AG20443 (cell line): ENCODE measurements around the gene CDIP1.

Source experiments
- DNase-seq: peaks from one replicate; pipeline ENCODE4 v3.0.0; 2012; ENCODE audit warnings: low spot score, mixed read lengths

The CDIP1 gene

GRCh38 chr16:4537376-4538343, 913 bp downstream of the CDIP1 start:
- DNase-seq = peak; percentile 52

GRCh38 chr16:4536391-4537106, 2.0 kb downstream of the CDIP1 start:
- no peak for DNase-seq

DNA sequence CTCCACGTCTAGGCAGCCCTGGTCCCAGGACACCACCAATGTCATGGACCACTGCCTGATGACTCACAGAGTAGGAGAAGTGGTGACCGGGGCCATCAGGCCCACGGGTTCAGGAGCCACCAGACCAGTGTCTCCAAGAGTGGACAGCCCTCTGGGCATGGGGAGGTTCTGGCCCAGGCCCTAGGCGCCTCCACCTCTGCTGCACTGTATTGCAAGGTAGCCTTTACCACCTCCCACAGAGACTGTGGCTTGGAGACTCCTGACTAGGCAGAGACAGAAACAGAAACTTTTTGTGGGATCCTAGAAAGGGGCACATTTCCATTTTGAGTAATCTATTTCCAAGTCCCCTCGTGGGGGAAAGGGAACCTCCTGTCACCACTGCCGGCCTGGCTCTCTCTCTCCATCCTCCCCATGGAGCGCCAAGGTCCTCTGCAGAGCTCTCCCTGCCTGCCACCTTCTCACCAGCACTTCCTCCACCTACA, 2.9 kb downstream of the CDIP1 start:
- DNase-seq = no peak

GRCh38 chr16:4534151-4534790, 4.3 kb downstream of the CDIP1 start:
- DNase-seq = no peak

DNA sequence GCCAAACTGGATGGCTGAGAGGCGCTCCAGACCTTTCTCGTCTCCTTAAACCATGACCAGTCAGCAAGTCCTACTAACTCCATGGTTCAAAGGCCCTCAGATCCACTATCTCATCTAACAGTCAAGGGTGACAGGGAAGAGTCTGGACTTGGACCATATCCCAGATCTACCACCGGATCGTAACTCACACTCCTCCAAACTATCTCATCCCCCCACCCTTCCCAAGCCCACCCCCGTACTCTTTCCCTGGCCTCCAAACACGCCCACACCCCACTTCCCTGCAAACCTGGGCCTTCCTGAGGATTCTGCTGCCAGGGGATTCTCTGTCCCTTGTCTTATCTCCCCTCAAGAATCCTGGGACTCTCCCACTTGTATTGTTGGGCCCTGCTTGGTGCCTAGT, 5.1 kb downstream of the CDIP1 start:
- no peak for DNase-seq

- no peak for DNase-seq
Observed at GRCh38 chr16:4532238-4532637, 6.3 kb downstream of the CDIP1 start.

- DNase-seq = no peak
Observed at GRCh38 chr16:4531811-4532210, 6.8 kb downstream of the CDIP1 start.

DNA sequence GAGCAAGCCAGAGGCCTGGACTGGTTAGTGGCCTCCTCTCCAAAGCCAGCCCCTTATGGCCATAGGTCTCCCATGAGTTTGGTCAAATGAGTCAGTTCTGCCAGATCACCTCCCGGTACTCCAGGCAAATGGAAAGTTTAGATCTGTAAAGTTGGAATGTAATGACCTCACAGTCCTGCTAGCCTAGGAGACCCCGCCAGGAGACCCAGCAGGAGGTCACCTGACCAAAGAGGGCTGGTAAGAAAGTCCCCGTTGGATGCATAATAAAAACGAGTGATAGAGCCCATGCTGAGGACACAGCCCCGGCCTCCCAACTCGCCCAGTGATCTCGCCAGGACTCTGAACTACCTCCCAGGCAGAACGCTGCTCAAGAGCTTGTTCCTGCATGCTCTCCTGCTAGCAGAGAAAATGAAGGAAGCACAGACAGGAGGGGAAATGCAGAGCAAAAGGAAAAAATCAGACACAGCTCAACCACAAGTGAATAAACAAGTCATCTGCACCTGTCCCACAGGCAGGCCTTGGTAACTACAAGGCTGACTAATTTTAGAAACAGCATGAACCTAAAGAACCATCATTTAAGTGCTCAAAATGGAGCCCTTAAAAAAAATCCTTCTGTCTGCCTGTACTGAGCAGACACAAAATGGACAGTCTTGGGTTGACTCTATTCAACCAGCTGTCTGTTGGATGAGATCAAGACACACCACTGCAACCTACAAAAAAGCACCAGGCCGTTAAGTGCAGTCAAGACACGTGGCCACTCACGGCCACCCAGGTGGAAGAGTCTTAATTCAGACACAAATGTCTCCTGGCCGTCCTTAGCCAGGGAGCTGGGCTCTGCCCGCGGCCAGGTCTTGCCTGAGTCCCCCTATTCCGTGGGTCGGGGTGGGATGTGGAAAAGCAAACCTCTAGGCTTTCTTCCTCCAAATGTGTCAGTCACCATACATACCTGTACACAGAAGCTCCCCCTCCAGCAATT, 9.2 kb downstream of the CDIP1 start:
- DNase-seq = no peak

- DNase-seq = no peak
Observed at GRCh38 chr16:4525634-4526277, 12.8 kb downstream of the CDIP1 start.

GRCh38 chr16:4525069-4525468, 13.5 kb downstream of the CDIP1 start:
- no peak for DNase-seq

GRCh38 chr16:4524571-4524970, 14.0 kb downstream of the CDIP1 start:
- DNase-seq = no peak

DNA sequence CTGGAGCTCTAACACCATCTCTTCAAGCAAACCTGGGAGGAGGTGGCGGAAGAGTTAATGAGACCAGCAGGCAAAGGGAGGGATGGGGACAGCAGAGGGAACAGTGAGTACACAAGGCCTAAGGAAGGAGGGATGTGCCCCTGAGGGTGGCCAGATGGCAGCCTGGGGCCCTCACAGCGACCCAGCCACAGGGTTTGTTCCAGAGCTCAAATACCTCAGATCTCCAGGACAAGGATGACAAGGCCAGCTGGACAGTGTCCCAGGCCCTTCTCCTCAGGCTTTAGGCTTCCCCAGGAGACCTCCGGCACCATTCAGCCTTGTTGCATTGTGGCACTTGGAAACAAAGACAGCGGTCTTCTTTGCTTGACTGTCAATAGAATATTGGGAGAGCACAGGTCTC, 14.9 kb downstream of the CDIP1 start:
- DNase-seq = no peak

- no peak for DNase-seq
Observed at GRCh38 chr16:4522051-4522581, 16.5 kb downstream of the CDIP1 start.

DNA sequence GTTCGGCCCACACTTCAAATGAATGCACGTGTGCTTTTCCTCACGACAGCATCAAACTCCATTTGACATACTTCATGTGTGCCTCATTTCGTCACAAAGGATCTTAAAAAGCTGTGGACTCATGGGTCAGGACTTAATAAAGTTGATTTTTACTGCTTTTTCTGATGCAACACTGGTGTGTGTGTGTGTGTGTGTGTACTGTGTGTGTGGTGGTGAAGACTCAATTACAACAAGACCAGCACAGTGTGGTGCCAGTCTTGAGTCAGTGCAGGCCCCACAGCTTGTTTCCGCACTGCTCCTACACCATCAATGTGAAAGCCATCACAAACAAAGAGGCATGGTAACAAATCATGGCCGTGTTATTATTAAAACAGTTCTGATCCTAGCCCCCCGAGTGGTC, 17.7 kb downstream of the CDIP1 start:
- no peak for DNase-seq

DNA sequence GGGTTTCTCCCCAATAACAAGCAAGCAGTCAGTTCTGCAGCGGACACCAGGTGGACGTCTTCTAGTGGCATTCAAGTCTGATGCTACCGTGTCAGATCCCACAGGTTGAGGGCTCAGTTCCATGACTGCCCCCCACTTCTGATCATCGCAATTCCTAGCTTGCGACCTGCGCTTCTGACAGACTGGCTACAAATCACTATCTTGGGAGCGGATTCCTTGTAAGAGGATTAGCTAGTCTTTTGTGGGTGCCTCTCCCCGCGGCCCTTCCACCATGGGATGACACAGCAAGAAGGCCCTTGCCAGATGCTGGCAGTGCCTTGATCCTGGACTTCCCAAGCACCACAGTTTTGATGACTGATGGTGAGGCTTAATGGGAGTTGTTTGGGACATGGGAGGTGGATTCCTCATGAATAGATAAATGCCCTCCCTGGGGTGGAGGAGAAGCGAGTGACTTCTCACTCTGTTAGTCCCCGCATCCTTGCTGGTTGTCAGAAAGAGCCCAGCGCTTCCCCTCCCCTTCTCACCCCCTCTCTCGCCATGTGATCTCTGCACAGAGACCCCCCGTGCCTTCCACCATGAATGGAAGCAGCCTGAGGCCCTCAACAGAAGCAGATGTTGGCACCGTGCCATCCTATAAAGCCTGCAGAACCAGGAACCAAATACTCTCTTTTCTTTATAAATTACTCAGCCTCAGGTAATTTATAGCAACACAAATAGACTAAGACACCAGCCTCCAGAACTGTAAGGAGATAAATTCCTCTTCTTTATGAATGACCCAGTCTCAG, 19.1 kb downstream of the CDIP1 start:
- DNase-seq = no peak

DNA sequence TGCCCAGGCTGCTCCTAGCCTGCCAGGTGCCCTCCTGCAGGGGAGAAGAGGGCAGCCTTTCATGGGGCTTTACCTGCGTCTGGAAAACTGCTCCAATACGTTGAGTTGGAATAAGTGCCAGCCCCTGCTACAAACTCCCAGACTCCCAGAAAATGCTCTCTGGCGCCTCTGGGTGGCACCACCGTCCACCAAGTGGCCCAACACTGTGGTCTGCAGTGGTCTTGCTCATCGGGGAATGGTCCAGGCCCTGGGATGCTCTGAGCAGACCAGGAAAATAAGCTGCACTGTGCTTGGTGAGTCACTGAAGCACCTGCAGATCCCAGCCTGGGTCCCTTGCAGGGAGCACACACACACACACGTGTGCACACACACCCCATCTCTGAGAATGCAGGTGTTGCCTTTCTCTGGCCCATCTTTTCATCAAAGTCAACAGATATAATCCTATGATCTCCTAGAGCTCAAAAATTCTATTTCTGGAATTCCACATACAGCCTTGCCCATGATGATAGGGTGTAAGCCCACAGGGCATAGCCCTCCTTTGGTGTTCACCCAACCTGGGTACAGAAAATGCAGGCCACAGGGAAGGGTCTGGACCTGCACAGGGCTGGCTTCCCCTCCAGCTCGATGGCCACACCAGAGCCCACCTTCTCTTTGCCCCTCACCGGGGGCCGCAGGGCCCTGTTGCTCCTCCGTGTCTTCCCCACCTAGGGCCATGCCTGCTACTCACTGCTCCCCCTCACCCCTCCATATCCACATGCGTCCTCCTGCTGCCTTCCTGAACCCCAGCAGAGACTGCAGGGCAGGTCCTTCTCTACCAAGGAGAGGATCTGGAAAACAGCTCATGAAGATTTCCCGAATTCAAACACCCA, 20.5 kb downstream of the CDIP1 start:
- DNase-seq = peak; percentile 51

DNA sequence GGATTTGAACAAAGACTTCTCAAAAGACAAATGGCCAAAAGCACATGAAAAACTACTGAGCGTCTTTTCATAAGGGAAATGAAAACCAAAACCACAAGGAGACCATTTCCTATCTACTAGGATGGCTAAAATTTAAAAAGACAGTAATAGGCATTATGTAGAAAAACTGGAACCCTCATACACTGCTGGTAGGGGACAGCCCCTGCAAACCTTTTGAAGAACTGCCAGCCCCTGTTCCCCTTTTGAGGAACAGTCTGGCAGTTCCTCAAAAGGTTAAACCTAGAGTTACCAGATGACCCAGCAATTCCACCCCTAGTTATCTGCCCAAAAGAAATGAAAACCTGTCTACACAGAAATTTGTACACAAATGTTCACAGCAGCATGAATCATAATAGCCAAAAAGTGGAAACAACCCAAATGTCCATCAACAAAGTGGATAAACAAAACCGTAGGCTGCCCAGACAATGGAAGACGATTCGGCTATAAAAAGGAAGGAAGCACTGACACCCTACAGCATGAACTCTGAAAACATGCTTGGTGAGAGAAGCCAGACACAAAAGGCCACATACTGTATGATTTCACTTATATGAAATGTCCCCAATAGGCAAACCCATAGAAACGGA, 22.9 kb downstream of the CDIP1 start:
- DNase-seq = no peak

- DNase-seq = no peak
Observed at GRCh38 chr16:4514606-4515005, 24.0 kb downstream of the CDIP1 start.
